GF-D8 (cell line): ENCODE measurements around the gene TLN1.

Source experiments
- DNase-seq: peaks from one replicate; lab custom pipeline; 2025; lab: John Stamatoyannopoulos, UW

The TLN1 gene

GRCh38 chr9:35750256-35750531 is 18.2 kb upstream of the TLN1 start:
- DNase-seq, result no peak

GRCh38 chr9:35749515-35750255 is 17.7 kb upstream of the TLN1 start:
- no peak for DNase-seq

GRCh38 chr9:35748858-35749514 is 17.0 kb upstream of the TLN1 start, which contains the start of the genes GBA2 and RGP1:
Gene GBA2 (minus strand): TSS chr9:35749228. CDS start chr9:35748704, 524 bp downstream.
Gene RGP1 (plus strand): TSS chr9:35749287. CDS start chr9:35749756, 469 bp downstream.
- DNase-seq, result no peak

GRCh38 chr9:35748242-35748857 is 16.4 kb upstream of the TLN1 start:
- DNase-seq, result no peak

- DNase-seq, result no peak
Measured at GRCh38 chr9:35746583-35746982, 14.6 kb upstream of the TLN1 start.

- DNase-seq, result no peak
Measured at GRCh38 chr9:35745569-35745968, 13.6 kb upstream of the TLN1 start.

GRCh38 chr9:35743880-35744518 is 12.0 kb upstream of the TLN1 start:
- no peak for DNase-seq

GRCh38 chr9:35743452-35743851 is 11.5 kb upstream of the TLN1 start:
- DNase-seq, result no peak

- DNase-seq, result no peak
Measured at GRCh38 chr9:35741740-35742139, 9.7 kb upstream of the TLN1 start.

- DNase-seq, result no peak
Measured at GRCh38 chr9:35740243-35740642, 8.2 kb upstream of the TLN1 start.

- no peak for DNase-seq
Measured at GRCh38 chr9:35738924-35739323, 6.9 kb upstream of the TLN1 start.

GRCh38 chr9:35738186-35738585 is 6.2 kb upstream of the TLN1 start:
- no peak for DNase-seq

- DNase-seq, result no peak
Measured at GRCh38 chr9:35737143-35737542, 5.1 kb upstream of the TLN1 start.

- peak; percentile 38 for DNase-seq
Measured at GRCh38 chr9:35736201-35736633, 4.2 kb upstream of the TLN1 start.

- DNase-seq, result no peak
Measured at GRCh38 chr9:35734096-35734495, 2.1 kb upstream of the TLN1 start.

GRCh38 chr9:35732800-35733541 is 976 bp upstream of the TLN1 start:
- peak; percentile 18 for DNase-seq

GRCh38 chr9:35731415-35732184 is 395 bp downstream of the TLN1 start:
- DNase-seq, result no peak

GRCh38 chr9:35730486-35730854 is 1.5 kb downstream of the TLN1 start:
- DNase-seq, result no peak

GRCh38 chr9:35729700-35730485 is 2.1 kb downstream of the TLN1 start:
- peak; percentile 32 for DNase-seq

- no peak for DNase-seq
Measured at GRCh38 chr9:35729101-35729500, 2.9 kb downstream of the TLN1 start.
